MM.1S (cell line): ENCODE measurements around the gene CTDNEP1.

ENCODE experiments used
- DNase-seq: peaks from one replicate; pipeline ENCODE4 v3.0.0-alpha.2; 2015
- H2AFZ ChIP-seq: fragments of 300-600 bp; sonication (generic); 2 replicates; pipeline ENCODE4 v1.6.0; 2016; ENCODE audit warnings: antibody characterized with exemption, low read length
- H3F3A ChIP-seq: fragments of 300-600 bp; sonication (generic); 2 replicates; pipeline ENCODE4 v1.6.1; 2016; ENCODE audit warnings: mild to moderate bottlenecking, antibody characterized with exemption, low read length, moderate library complexity, mixed read lengths; ENCODE audit not compliant: insufficient read depth
- H3K27ac ChIP-seq: fragments of 300-600 bp; sonication (generic); 2 replicates; pipeline ENCODE4 v1.5.1; 2016; ENCODE audit warnings: mild to moderate bottlenecking, low read length
- H3K27me3 ChIP-seq: fragments of 300-600 bp; sonication (generic); replicated peaks from 2 replicates; pipeline ENCODE4 v1.6.0; 2016; ENCODE audit warnings: low read length; ENCODE audit not compliant: insufficient read depth
- H3K36me3 ChIP-seq: fragments of 300-600 bp; sonication (generic); replicated peaks from 2 replicates; pipeline ENCODE4 v1.6.1; 2016; ENCODE audit warnings: mild to moderate bottlenecking, low read length, mixed read lengths; ENCODE audit not compliant: insufficient read depth
- H3K4me1 ChIP-seq: fragments of 300-600 bp; sonication (generic); 2 replicates; pipeline ENCODE4 v1.6.1; 2016; ENCODE audit warnings: low read length, mixed read lengths
- H3K4me2 ChIP-seq: fragments of 300-600 bp; sonication (generic); 2 replicates; pipeline ENCODE4 v1.6.0; 2016; ENCODE audit warnings: low read depth, low read length
- H3K4me3 ChIP-seq: fragments of 300-600 bp; sonication (generic); 2 replicates; pipeline ENCODE4 v1.5.1; 2016; ENCODE audit warnings: low read length, mixed read lengths
- H3K79me2 ChIP-seq: fragments of 300-600 bp; sonication (generic); 2 replicates; pipeline ENCODE4 v1.6.1; 2016; ENCODE audit warnings: mixed run types, low read length, mixed read lengths
- H3K9ac ChIP-seq: fragments of 300-600 bp; sonication (generic); 2 replicates; pipeline ENCODE4 v1.6.1; 2016; ENCODE audit warnings: low read length, mixed read lengths
- H3K9me2 ChIP-seq: fragments of 300-600 bp; sonication (generic); replicated peaks from 2 replicates; pipeline ENCODE4 v1.6.1; 2016; ENCODE audit warnings: mild to moderate bottlenecking, low read length, mixed read lengths; ENCODE audit not compliant: insufficient read depth
- H3K9me3 ChIP-seq: fragments of 300-600 bp; sonication (generic); replicated peaks from 2 replicates; pipeline ENCODE4 v1.6.1; 2016; ENCODE audit warnings: mild to moderate bottlenecking, low read length, mixed read lengths; ENCODE audit not compliant: insufficient read depth
- H4K20me1 ChIP-seq: fragments of 300-600 bp; sonication (generic); 2 replicates; pipeline ENCODE4 v1.6.1; 2016; ENCODE audit warnings: mild to moderate bottlenecking, low read length, moderate library complexity, mixed read lengths; ENCODE audit not compliant: insufficient read depth
- EZH2 ChIP-seq: fragments of 300-600 bp; sonication (generic); optimal IDR thresholded peaks from 2 replicates; pipeline ENCODE3; 2017; ENCODE audit warnings: low read depth, mild to moderate bottlenecking, antibody characterized with exemption, low read length, mixed read lengths
- EZH2phosphoT487 ChIP-seq: fragments of 300-600 bp; sonication (generic); IDR thresholded peaks from 2 replicates; pipeline ENCODE4 v1.6.1; 2018; ENCODE audit warnings: antibody characterized with exemption, low read length
- TF ChIP-seq, protein P1 (sequence below): fragments of 300-600 bp; sonication (generic); IDR thresholded peaks from 2 replicates; pipeline ENCODE4 v1.5.1; 2016; ENCODE audit warnings: antibody characterized with exemption, low read length, mixed read lengths

Gene CTDNEP1

DNA sequence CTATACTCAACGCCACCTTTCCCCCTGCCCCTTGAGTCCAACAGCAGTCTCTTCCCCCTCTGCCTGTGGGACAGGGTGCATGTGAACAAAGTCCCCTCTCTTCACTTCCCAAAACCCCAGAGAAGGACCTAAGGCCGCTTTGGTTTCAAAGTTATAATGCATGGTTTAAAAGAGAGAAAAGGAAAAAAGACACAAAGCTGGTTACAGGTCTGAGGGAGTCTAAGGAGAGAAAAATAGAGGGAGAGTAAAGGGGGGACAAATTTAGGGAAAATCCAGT lies 8.1 kb downstream of the CTDNEP1 start:
- H2AFZ ChIP-seq, result no peak overlapping the region
- H3K27ac ChIP-seq, result peak overlapping the region; percentile 75; the same call in 1 of the 2 replicates
- no peak for DNase-seq

DNA sequence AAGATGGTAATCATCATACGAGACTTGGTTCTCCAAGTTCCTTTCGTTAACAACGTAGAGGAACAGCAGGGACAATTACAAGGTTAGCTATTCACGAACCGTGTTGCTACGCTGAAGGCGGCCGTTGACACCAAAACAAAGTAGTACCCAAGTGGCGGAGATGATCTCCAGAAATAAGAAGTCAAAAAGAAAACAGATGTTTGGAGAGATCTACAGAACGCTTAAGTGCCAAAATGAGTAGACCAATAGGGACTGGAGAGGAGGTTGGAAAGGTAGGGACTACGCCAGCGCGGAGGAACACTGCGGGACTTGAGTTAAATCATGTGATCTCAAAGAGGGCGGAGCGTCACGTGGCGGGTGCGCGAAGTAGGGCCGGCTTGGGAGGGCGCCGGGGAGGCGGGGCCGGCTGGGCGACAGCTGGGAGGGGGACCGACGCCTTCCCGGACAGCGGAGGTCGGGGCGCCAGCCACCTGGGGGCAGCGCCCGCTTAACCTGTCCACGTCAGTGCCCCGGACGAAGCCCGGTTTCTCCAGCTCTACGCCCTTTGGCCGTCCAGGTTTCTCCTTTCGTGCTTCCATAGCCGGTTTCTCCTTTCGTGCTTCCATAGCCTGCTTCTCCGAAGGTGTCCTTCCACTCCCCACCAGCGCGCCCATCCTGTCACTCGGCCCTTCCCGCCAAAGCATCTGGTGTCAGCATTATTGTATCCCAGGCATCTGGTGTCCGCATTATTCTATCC lies 8.6 kb downstream of the CTDNEP1 start:
- TF ChIP-seq, protein P1, sequence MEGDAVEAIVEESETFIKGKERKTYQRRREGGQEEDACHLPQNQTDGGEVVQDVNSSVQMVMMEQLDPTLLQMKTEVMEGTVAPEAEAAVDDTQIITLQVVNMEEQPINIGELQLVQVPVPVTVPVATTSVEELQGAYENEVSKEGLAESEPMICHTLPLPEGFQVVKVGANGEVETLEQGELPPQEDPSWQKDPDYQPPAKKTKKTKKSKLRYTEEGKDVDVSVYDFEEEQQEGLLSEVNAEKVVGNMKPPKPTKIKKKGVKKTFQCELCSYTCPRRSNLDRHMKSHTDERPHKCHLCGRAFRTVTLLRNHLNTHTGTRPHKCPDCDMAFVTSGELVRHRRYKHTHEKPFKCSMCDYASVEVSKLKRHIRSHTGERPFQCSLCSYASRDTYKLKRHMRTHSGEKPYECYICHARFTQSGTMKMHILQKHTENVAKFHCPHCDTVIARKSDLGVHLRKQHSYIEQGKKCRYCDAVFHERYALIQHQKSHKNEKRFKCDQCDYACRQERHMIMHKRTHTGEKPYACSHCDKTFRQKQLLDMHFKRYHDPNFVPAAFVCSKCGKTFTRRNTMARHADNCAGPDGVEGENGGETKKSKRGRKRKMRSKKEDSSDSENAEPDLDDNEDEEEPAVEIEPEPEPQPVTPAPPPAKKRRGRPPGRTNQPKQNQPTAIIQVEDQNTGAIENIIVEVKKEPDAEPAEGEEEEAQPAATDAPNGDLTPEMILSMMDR, result peak; percentile 12; the same call in 1 of the 2 replicates
- TF ChIP-seq EZH2phosphoT487, result no peak
- TF ChIP-seq EZH2, result no peak
- 0 out of 2 replicates have a peak, but pooled peaks cover 3% of the 10 kb centered on the region for H3K36me3 ChIP-seq
- H3F3A ChIP-seq, result peaks cover 42% of the 10 kb centered on the region

More for the DNA sequence above, 8.1 kb downstream of the CTDNEP1 start:
- peak overlapping the region; percentile 80 for H3K4me2 ChIP-seq
- peaks cover 42% of the 10 kb centered on the region for H3F3A ChIP-seq
- peak overlapping the region; percentile 91; the same call in 1 of the 2 replicates for H3K9ac ChIP-seq
- H3K4me1 ChIP-seq, result peaks cover 15% of the 10 kb centered on the region
- TF ChIP-seq, protein P1, result no peak
- TF ChIP-seq EZH2phosphoT487 (no peak), EZH2 (no peak)
- H3K4me3 ChIP-seq, result peak overlapping the region; percentile 96
- H4K20me1 ChIP-seq, result no peaks in the 10 kb centered on the region
- H3K9me2 ChIP-seq, result no peaks in the 10 kb centered on the region
- H3K9me3 ChIP-seq, result no peaks in the 10 kb centered on the region
- no peaks in the 10 kb centered on the region for H3K27me3 ChIP-seq
- H3K79me2 ChIP-seq, result peaks cover 60% of the 10 kb centered on the region
- H3K36me3 ChIP-seq, result 0 out of 2 replicates have a peak, but pooled peaks cover 3% of the 10 kb centered on the region

DNA sequence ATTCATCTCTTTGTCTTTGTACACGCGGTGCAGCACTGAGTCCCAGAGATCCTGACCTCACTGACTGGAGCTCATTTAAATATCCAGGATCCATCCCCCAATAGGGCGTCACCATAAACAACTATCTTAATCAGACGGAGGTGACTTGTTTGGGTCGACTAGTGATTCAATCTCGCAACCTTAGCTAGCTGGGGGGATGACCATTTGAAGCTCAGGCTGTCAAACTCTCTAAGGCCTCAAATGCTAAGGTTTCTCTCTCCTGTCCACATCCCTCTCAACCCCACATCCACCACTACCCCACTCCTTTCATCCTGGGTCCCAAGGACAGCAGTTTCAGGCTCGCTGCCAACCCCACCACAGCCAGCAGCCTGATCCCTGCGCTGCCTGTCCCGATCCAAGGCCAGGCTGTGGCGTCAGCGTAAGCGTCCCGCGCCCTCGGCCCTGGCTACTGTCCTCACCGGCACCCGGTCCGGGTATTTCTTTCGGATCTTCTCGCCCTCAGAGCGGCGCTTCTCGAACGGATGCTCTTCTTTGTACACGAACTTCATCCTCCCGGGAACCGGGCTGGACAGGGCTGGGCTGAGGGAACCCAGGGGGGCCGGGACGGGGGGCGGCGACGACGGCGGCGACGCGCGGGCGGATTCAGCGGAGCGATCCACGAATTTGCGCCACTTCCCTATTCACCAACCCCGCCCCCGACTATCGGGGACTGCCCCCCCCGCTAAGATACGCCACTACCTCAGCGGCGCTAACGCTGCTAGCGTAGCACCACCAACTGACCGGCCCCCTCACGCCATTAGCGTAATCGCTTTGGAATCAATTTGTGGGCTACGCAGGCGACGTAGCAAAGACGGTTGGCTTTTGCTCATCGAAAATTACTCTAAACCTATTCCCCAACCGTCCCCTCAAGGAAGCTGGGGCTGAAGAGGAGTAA lies 9.5 kb downstream of the CTDNEP1 start, which contains the start of gene GABARAP:
TSS of gene GABARAP (minus strand) at position 667 of the 934 bp plus-strand sequence. CDS start at position 548, 119 bp downstream.
- H3K4me1 ChIP-seq, result peaks cover 20% of the 10 kb centered on the region
- H3K27ac ChIP-seq, result peak within 1 kb of the TSS; percentile 75
- TF ChIP-seq, protein P1, result no peak
- TF ChIP-seq EZH2phosphoT487, result no peak
- TF ChIP-seq EZH2, result no peak
- H2AFZ ChIP-seq, result peak within 1 kb of the TSS; percentile 84
- H3K27me3 ChIP-seq, result no peaks in the 10 kb centered on the region
- H4K20me1 ChIP-seq, result no peaks in the 10 kb centered on the region
- peak; percentile 92 for DNase-seq
- no peaks in the 10 kb centered on the region for H3K9me2 ChIP-seq
- 0 out of 2 replicates have a peak, but pooled peaks cover 3% of the 10 kb centered on the region for H3K36me3 ChIP-seq
- H3K9me3 ChIP-seq, result no peaks in the 10 kb centered on the region
- peak within 1 kb of the TSS; percentile 91 for H3K9ac ChIP-seq
- H3K79me2 ChIP-seq, result peaks cover 54% of the 10 kb centered on the region
- peak within 1 kb of the TSS; percentile 87 for H3K4me2 ChIP-seq
- H3F3A ChIP-seq, result peaks cover 50% of the 10 kb centered on the region
- H3K4me3 ChIP-seq, result peak within 1 kb of the TSS; percentile 96

More for the DNA sequence above, 8.6 kb downstream of the CTDNEP1 start:
- Histone ChIP-seq H3K79me2 (peaks cover 55% of the 10 kb centered on the region), H3K4me1 (peaks cover 15% of the 10 kb centered on the region), H2AFZ (peak overlapping the region; percentile 84), H3K27me3 (no peaks in the 10 kb centered on the region), H3K9me2 (no peaks in the 10 kb centered on the region), H3K9me3 (no peaks in the 10 kb centered on the region), H3K4me2 (peak overlapping the region; percentile 80), H3K4me3 (peak overlapping the region; percentile 96), H4K20me1 (no peaks in the 10 kb centered on the region), H3K27ac (peak overlapping the region; percentile 75), H3K9ac (peak overlapping the region; percentile 91)
- DNase-seq, result peak; percentile 96
